Keratinocyte (primary cell): ENCODE measurements around the gene HEXIM1. TPM values are rescaled to one million over a fixed set of nuclear protein-coding genes. Genes with fewer than 3 reads are reported as not detected.

ENCODE experiments used
- DNase-seq: peaks from one replicate; pipeline ENCODE4 v3.0.0-alpha.2; 2011; ENCODE audit warnings: low read depth, missing footprints, low spot score
- FAIRE-seq: peaks from 2 replicates; lab custom pipeline; 2011; peaks lifted over from hg19 to GRCh38; lab: Jason Lieb, UNC
- H2AFZ ChIP-seq: 2 replicates; pipeline ENCODE4 v1.6.0; 2012; ENCODE audit warnings: low read length, control low read depth, inconsistent platforms; ENCODE audit not compliant: control insufficient read depth
- H3K27ac ChIP-seq: 2 replicates; pipeline ENCODE4 v1.5.1; 2011; ENCODE audit warnings: low read length; ENCODE audit not compliant: control insufficient read depth, insufficient read depth
- H3K27me3 ChIP-seq: 3 replicates; pipeline ENCODE4 v1.6.0; 2011; ENCODE audit warnings: low read length; ENCODE audit not compliant: control insufficient read depth, insufficient read depth; ENCODE audit errors: extremely low read depth
- H3K36me3 ChIP-seq, 2 experiments: 2 replicates in 1 of 2; 3 replicates in 1 of 2; pipeline ENCODE4 v1.5.1; 2011; ENCODE audit warnings: low read length in 2 of 2, mild to moderate bottlenecking in 1 of 2; ENCODE audit not compliant: control insufficient read depth in 2 of 2, insufficient read depth in 2 of 2; ENCODE audit errors: extremely low read depth in 1 of 2
- H3K4me1 ChIP-seq: 3 replicates; pipeline ENCODE4 v1.5.1; 2011; ENCODE audit warnings: low read length; ENCODE audit not compliant: control insufficient read depth, insufficient read depth; ENCODE audit errors: extremely low read depth
- H3K4me2 ChIP-seq: 3 replicates; pipeline ENCODE4 v1.6.0; 2011; ENCODE audit warnings: low read depth, low read length; ENCODE audit not compliant: control insufficient read depth, insufficient read depth; ENCODE audit errors: extremely low read depth
- H3K4me3 ChIP-seq, 3 experiments: fragments of 200-600 bp in 1 of 3; sonication (generic) in 1 of 3; 2 replicates in 2 of 3; 3 replicates in 1 of 3; pipeline ENCODE4 v1.5.1; 2011 to 2016; ENCODE audit warnings: low read length in 3 of 3, mild to moderate bottlenecking in 3 of 3, control low read depth in 2 of 3, inconsistent platforms in 1 of 3, low read depth in 1 of 3, mixed read lengths in 1 of 3, mixed run types in 1 of 3, moderate library complexity in 1 of 3; ENCODE audit not compliant: control insufficient read depth in 2 of 3, insufficient read depth in 2 of 3; ENCODE audit errors: extremely low read depth in 1 of 3
- H3K79me2 ChIP-seq: 2 replicates; pipeline ENCODE4 v1.6.0; 2012; ENCODE audit warnings: low read length; ENCODE audit not compliant: control insufficient read depth, insufficient read depth
- H3K9ac ChIP-seq: 3 replicates; pipeline ENCODE4 v1.6.0; 2011; ENCODE audit warnings: low read length; ENCODE audit not compliant: control insufficient read depth, insufficient read depth; ENCODE audit errors: extremely low read depth
- H3K9me1 ChIP-seq: 3 replicates; pipeline ENCODE4 v1.6.0; 2011; ENCODE audit warnings: low read length; ENCODE audit not compliant: control insufficient read depth, insufficient read depth; ENCODE audit errors: extremely low read depth
- H3K9me3 ChIP-seq: 2 replicates; pipeline ENCODE4 v1.5.1; 2012; ENCODE audit warnings: low read depth, low read length; ENCODE audit not compliant: control insufficient read depth
- H4K20me1 ChIP-seq: 3 replicates; pipeline ENCODE4 v1.6.0; 2011; ENCODE audit warnings: low read length; ENCODE audit not compliant: control insufficient read depth, insufficient read depth; ENCODE audit errors: extremely low read depth
- CTCF ChIP-seq, 3 experiments: IDR thresholded peaks in 1 of 3; conservative IDR thresholded peaks in 1 of 3; optimal IDR thresholded peaks in 1 of 3; 2 replicates in 2 of 3; 3 replicates in 1 of 3; pipeline versions ENCODE3 to v1.5.1; 2011; ENCODE audit warnings: low read length in 3 of 3, mild to moderate bottlenecking in 3 of 3, moderate library complexity in 2 of 3, control low read depth in 1 of 3, inconsistent platforms in 1 of 3; ENCODE audit not compliant: insufficient read depth in 2 of 3; ENCODE audit errors: extremely low read depth in 1 of 3
- EZH2 ChIP-seq: IDR thresholded peaks from one replicate; pipeline ENCODE4 v1.6.1; 2012; ENCODE audit warnings: inconsistent platforms, mild to moderate bottlenecking, low read length, moderate library complexity
- dilution Hi-C: fragments of 300-500 bp; cut with MboI; formaldehyde crosslinking; loops from one replicate; pipeline ENCODE4 v1.7.0; 2020; ENCODE audit warnings: low sequenced_read_pairs; ENCODE audit not compliant: extremely low pct_ligation_motif_present
- polyA plus RNA-seq, 5 experiments: library from polyadenylated mRNA; depleted of rRNA in 3 of 5; stranded (reverse) in 3 of 5; stranded (forward) in 1 of 5; unstranded in 1 of 5; fragments of >200 nt; gene quantifications; 1 replicate in 1 of 5; 2 replicates in 3 of 5; 3 replicates in 1 of 5; pipeline versions ENCODE4 v1.2.1 to v1.2.3, GENCODE V29; 2011 to 2012; ENCODE audit warnings: missing spikeins in 2 of 5, low read depth in 1 of 5, low replicate concordance in 1 of 5

The HEXIM1 gene
- polyA plus RNA-seq, 1 donor (not counting 4 experiments of a cell fraction or from before 2014, with no cell fraction given): 19.9 TPM

GRCh38 chr17:45112559-45113423 is 35.5 kb upstream of the HEXIM1 start:
- Histone ChIP-seq H3K9ac (no peak overlapping the region), H3K4me3 (no peak overlapping the region), H3K9me1 (no peaks in the 10 kb centered on the region), H3K79me2 (no peaks in the 10 kb centered on the region), H3K9me3 (no peaks in the 10 kb centered on the region), H3K36me3 (peaks cover 19 to 31% of the 10 kb centered on the region in 2 experiments), H3K4me1 (no peaks in the 10 kb centered on the region), H3K27ac (no peak overlapping the region), H3K27me3 (no peaks in the 10 kb centered on the region), H3K4me2 (no peak overlapping the region), H4K20me1 (peaks cover 3% of the 10 kb centered on the region), H2AFZ (no peak overlapping the region)
- FAIRE-seq (no peak), DNase-seq (no peak)
- dilution Hi-C loops: no loop called here
- no peak for TF ChIP-seq EZH2

GRCh38 chr17:45113424-45113754 is 34.9 kb upstream of the HEXIM1 start:
- Histone ChIP-seq H3K27me3 (no peaks in the 10 kb centered on the region), H3K4me2 (no peak overlapping the region), H3K9me1 (no peaks in the 10 kb centered on the region), H3K4me1 (no peaks in the 10 kb centered on the region), H3K9me3 (no peaks in the 10 kb centered on the region), H4K20me1 (peaks cover 3% of the 10 kb centered on the region), H3K4me3 (no peak overlapping the region), H3K9ac (no peak overlapping the region), H3K79me2 (no peaks in the 10 kb centered on the region), H2AFZ (no peak overlapping the region), H3K36me3 (peaks cover 16 to 28% of the 10 kb centered on the region in 2 experiments), H3K27ac (no peak overlapping the region)
- no peak for DNase-seq
- FAIRE-seq: no peak
- dilution Hi-C loops: no loop called here
- TF ChIP-seq EZH2: no peak
- no peak for TF ChIP-seq CTCF (optimal IDR thresholded peaks at IDR 0.05 in 1 of 3, IDR thresholded peaks at IDR 0.05 in 1 of 3, conservative IDR thresholded peaks at IDR 0.05 in 1 of 3; ENCODE audit: extremely low read depth in 1 of 3, insufficient read depth in 2 of 3, low read length in 3 of 3)
